B cell (primary cell): ENCODE results near the gene GRK1. TPM values are rescaled to one million over a fixed set of nuclear protein-coding genes. Genes with fewer than 3 reads are reported as not detected.

Experiments used
- ATAC-seq: fragments of 200-7000 bp; cut with Tn5 transposase; one replicate; pipeline ENCODE4 v1.10.0; 2021; ENCODE audit warnings: low read depth, mild to moderate bottlenecking, moderate number of reproducible peaks, moderate library complexity
- CTCF ChIA-PET: fragments of 350-600 bp; sonication (Branson Sonifier 250); formaldehyde crosslinking; loops from one replicate; lab custom pipeline; 2021; ENCODE audit warnings: antibody characterized with exemption, inconsistent platforms; lab: Charles Lee
- POLR2A ChIA-PET: fragments of 350-600 bp; sonication (Branson Sonifier 250); formaldehyde crosslinking; loops from one replicate; lab custom pipeline; 2021; ENCODE audit warnings: antibody characterized with exemption; lab: Charles Lee
- DNase-seq: peaks from one replicate; pipeline ENCODE4 v3.0.0; 2013
- H2AFZ ChIP-seq: 2 replicates; pipeline ENCODE4 v1.6.1; 2012; ENCODE audit warnings: mild to moderate bottlenecking, low read depth, low read length; ENCODE audit not compliant: insufficient read depth, poor library complexity, severe bottlenecking
- H3K27ac ChIP-seq, 2 donors: 1 replicate in 1 of 2; 2 replicates in 1 of 2; pipeline ENCODE4 v1.5.1; 2012 to 2013; ENCODE audit warnings: low read length in 2 of 2, mild to moderate bottlenecking in 2 of 2, moderate library complexity in 1 of 2
- H3K27me3 ChIP-seq, 4 experiments: fragments of 200-600 bp in 1 of 4; sonication (generic) in 1 of 4; replicated peaks in 1 of 4; 1 replicate in 2 of 4; 2 replicates in 2 of 4; pipeline versions ENCODE4 v1.6.1 to v1.7.0; 2013 to 2016; ENCODE audit warnings: low read length in 3 of 4, mild to moderate bottlenecking in 2 of 4, mixed read lengths in 1 of 4, moderate library complexity in 1 of 4; ENCODE audit not compliant: insufficient read depth in 4 of 4, control insufficient read depth in 3 of 4; ENCODE audit errors: control extremely low read depth in 1 of 4
- H3K36me3 ChIP-seq, 2 experiments: replicated peaks in 1 of 2; 1 replicate in 1 of 2; 2 replicates in 1 of 2; pipeline versions ENCODE4 v1.6.1 to v1.7.1; 2013; ENCODE audit warnings: low read length in 1 of 2; ENCODE audit not compliant: insufficient read depth in 2 of 2, control insufficient read depth in 1 of 2; ENCODE audit errors: control extremely low read depth in 1 of 2, extremely low read depth in 1 of 2
- H3K4me1 ChIP-seq, 2 donors: fragments of 200-600 bp in 1 of 2; sonication (generic) in 1 of 2; 1 replicate in 1 of 2; 2 replicates in 1 of 2; pipeline versions ENCODE4 v1.5.1 to v1.6.1; 2013 to 2017; ENCODE audit warnings: low read length in 2 of 2; ENCODE audit not compliant: control insufficient read depth in 2 of 2, insufficient read depth in 2 of 2
- H3K4me2 ChIP-seq: replicated peaks from 2 replicates; pipeline ENCODE3; 2012; ENCODE audit warnings: mild to moderate bottlenecking, low read depth, low read length; ENCODE audit not compliant: poor library complexity, severe bottlenecking
- H3K4me3 ChIP-seq, 5 experiments: fragments of 200-600 bp in 1 of 5; sonication (generic) in 1 of 5; 1 replicate in 3 of 5; 2 replicates in 2 of 5; pipeline versions ENCODE4 v1.5.1 to v1.7.0; 2011 to 2016; ENCODE audit warnings: low read length in 4 of 5, mild to moderate bottlenecking in 4 of 5, low read depth in 2 of 5, control low read depth in 1 of 5, moderate library complexity in 1 of 5; ENCODE audit not compliant: insufficient read depth in 1 of 5; ENCODE audit errors: control extremely low read depth in 1 of 5, extremely low read depth in 1 of 5
- H3K79me2 ChIP-seq: fragments of 200-600 bp; sonication (generic); one replicate; pipeline ENCODE4 v1.6.0; 2016; ENCODE audit warnings: low read length; ENCODE audit not compliant: control insufficient read depth, insufficient read depth
- H3K9ac ChIP-seq: fragments of 200-600 bp; sonication (generic); 2 replicates; pipeline ENCODE4 v1.6.1; 2017; ENCODE audit warnings: mild to moderate bottlenecking, low read length, moderate library complexity
- H3K9me3 ChIP-seq, 3 donors: one replicate each; pipeline versions ENCODE4 v1.6.1 to v1.7.1; 2013; ENCODE audit warnings: low read length in 2 of 3; ENCODE audit not compliant: control insufficient read depth in 2 of 3, insufficient read depth in 1 of 3; ENCODE audit errors: control extremely low read depth in 1 of 3
- H4K20me1 ChIP-seq: 2 replicates; pipeline ENCODE4 v1.6.0; 2012; ENCODE audit warnings: mild to moderate bottlenecking, low read length; ENCODE audit not compliant: insufficient read depth, control insufficient read depth, poor library complexity, severe bottlenecking
- H3K27ac Mint-ChIP-seq: one replicate; pipeline ENCODE4 v1.8.0; 2021; ENCODE audit warnings: mixed read lengths
- H3K27me3 Mint-ChIP-seq: one replicate; pipeline ENCODE4 v1.8.0; 2021; ENCODE audit warnings: mixed read lengths
- H3K4me1 Mint-ChIP-seq: one replicate; pipeline ENCODE4 v1.8.0; 2021; ENCODE audit warnings: mixed read lengths
- H3K4me3 Mint-ChIP-seq: one replicate; pipeline ENCODE4 v1.8.0; 2021; ENCODE audit warnings: mixed read lengths
- H3K9me3 Mint-ChIP-seq: one replicate; pipeline ENCODE4 v1.8.0; 2022; ENCODE audit warnings: mixed read lengths; ENCODE audit not compliant: insufficient read depth
- CTCF ChIP-seq: fragments of 200-600 bp; IDR thresholded peaks from one replicate; pipeline ENCODE4 v1.8.0; 2022; ENCODE audit warnings: antibody characterized with exemption, mild to moderate bottlenecking
- EZH2 ChIP-seq: IDR thresholded peaks from 2 replicates; pipeline ENCODE4 v1.6.1; 2012; ENCODE audit warnings: borderline replicate concordance, low read depth, mild to moderate bottlenecking, moderate library complexity, low read length; ENCODE audit not compliant: insufficient read depth, poor library complexity, severe bottlenecking
- WGBS: methylation state at CpG from one replicate; pipeline ENCODE4 v1.1.5; 2013; ENCODE audit warnings: missing lambda C conversion rate; ENCODE audit not compliant: insufficient coverage; 5-methylcytosine and 5-hydroxymethylcytosine counted together
- intact Hi-C: fragments of 100-400 bp; cut with micrococcal nuclease; formaldehyde crosslinking; loops from one replicate; pipeline ENCODE4 v1.10.0; 2022
- polyA plus RNA-seq: library from polyadenylated mRNA; depleted of rRNA; stranded (reverse); fragments of >200 nt; gene quantifications from 2 replicates; pipeline ENCODE4 v1.2.3, GENCODE V29; 2012
- total RNA-seq, 2 donors: library from RNA; stranded (reverse); fragments of 120-200 nt in 1 of 2; gene quantifications; 1 replicate in 1 of 2; 2 replicates in 1 of 2; pipeline versions ENCODE4 v1.2.3 to v1.2.4, GENCODE V29; 2013 to 2022

The GRK1 gene
- total and polyA plus RNA-seq, 2 donors (not counting 1 experiment from before 2014, with no cell fraction given), result not detected

- Histone ChIP-seq H3K27me3 (no peaks in the 10 kb centered on the region), H3K36me3 (peaks cover 0 to 36% of the 10 kb centered on the region in 2 experiments), H3K27ac (no peak overlapping the region), H3K9me3 (peaks cover 0 to 3% (median 1%) of the 10 kb centered on the region in 3 donors), H3K4me2 (no peak overlapping the region), H2AFZ (no peak overlapping the region), H4K20me1 (no peaks in the 10 kb centered on the region), H3K4me1 (peaks cover 9 to 16% of the 10 kb centered on the region in 2 donors), H3K4me3 (no peak overlapping the region), H3K9ac (no peak overlapping the region), H3K79me2 (no peaks in the 10 kb centered on the region)
- DNase-seq, result no peak
- peaks cover 22% of the 10 kb centered on the region for H3K4me1 Mint-ChIP-seq
- H3K27ac Mint-ChIP-seq, result no peak overlapping the region
- no peak for TF ChIP-seq EZH2
- TF ChIP-seq CTCF, result no peak
- 79% methylated on average over 5 of the region's 7 CpGs for WGBS
- intact Hi-C loops, result no loop called here
- ChIA-PET POLR2A (no interaction called here), CTCF (no interaction called here)
- H3K4me3 Mint-ChIP-seq, result no peak overlapping the region
- ATAC-seq, result no peak
- H3K27me3 Mint-ChIP-seq, result no peaks in the 10 kb centered on the region
- no peaks in the 10 kb centered on the region for H3K9me3 Mint-ChIP-seq
These were observed 25.6 kb upstream of the GRK1 start for GRCh38 chr13:113641426-113641825.

GRCh38 chr13:113642563-113642962 is 24.5 kb upstream of the GRK1 start:
- Histone ChIP-seq H3K27ac (no peak overlapping the region), H3K36me3 (peaks cover 0 to 25% of the 10 kb centered on the region in 2 experiments), H3K9me3 (peaks cover 0 to 3% (median 1%) of the 10 kb centered on the region in 3 donors), H4K20me1 (no peaks in the 10 kb centered on the region), H3K9ac (no peak overlapping the region), H2AFZ (no peak overlapping the region), H3K4me3 (no peak overlapping the region), H3K4me2 (no peak overlapping the region), H3K4me1 (peaks cover 9 to 16% of the 10 kb centered on the region in 2 donors), H3K79me2 (no peaks in the 10 kb centered on the region), H3K27me3 (no peaks in the 10 kb centered on the region)
- H3K27me3 Mint-ChIP-seq, result no peaks in the 10 kb centered on the region
- ChIA-PET CTCF (no interaction called here), POLR2A (no interaction called here)
- H3K27ac Mint-ChIP-seq, result peak overlapping the region; percentile 57
- intact Hi-C loops, result no loop called here
- 100% methylated on average over 1 of the region's 2 CpGs for WGBS
- ATAC-seq (no peak), DNase-seq (no peak)
- no peak overlapping the region for H3K4me3 Mint-ChIP-seq
- no peaks in the 10 kb centered on the region for H3K9me3 Mint-ChIP-seq
- H3K4me1 Mint-ChIP-seq, result peaks cover 29% of the 10 kb centered on the region
- TF ChIP-seq CTCF, result no peak
- no peak for TF ChIP-seq EZH2
